ENCODE results near the gene ZNF594.
"Not testable (repeated sequence)": the region's sequence is repeated elsewhere in the genome, so short reads cannot be mapped to it uniquely, and the experiment has no call there.

ZNF594 gene

DNA sequence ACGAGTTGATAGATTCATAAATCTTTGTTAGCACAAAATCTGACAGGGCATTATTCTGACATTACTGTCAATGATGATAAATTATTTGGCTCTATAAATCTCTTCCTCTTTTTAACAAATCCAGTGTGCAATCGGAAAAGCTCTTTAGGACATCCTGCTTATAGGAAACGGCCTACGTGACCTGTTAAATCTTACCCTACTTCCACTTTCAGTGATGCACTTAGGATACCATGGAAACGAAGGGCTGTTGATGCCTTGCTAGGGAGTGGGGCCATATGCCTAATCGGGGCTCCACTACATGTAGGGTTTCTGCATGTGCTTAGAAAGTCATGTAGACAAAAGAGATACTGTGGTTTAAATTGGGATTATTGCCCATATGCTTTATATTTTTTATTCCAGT lies 27.2 kb downstream of the ZNF594 start:
- H3K36me3 ChIP-seq (ENCODE audit: control insufficient read depth, insufficient read depth, low read length), result no peaks in the 10 kb centered on the region
- no peak overlapping the region for H3K27ac ChIP-seq (ENCODE audit: low read length)
- H3K4me1 ChIP-seq (ENCODE audit: control insufficient read depth, insufficient read depth, low read length), result no peaks in the 10 kb centered on the region
- no peaks in the 10 kb centered on the region for H3K27me3 ChIP-seq (ENCODE audit: control insufficient read depth, insufficient read depth, low read length)
- H3K9me3 ChIP-seq (ENCODE audit: control insufficient read depth, insufficient read depth, low read length), result no peaks in the 10 kb centered on the region
- no peak overlapping the region for H3K4me3 ChIP-seq (ENCODE audit: low read length)
- no CpG with 5 or more reads among the region's 6 CpGs for WGBS (ENCODE audit: insufficient coverage, insufficient read length)
- no peak for DNase-seq (ENCODE audit: low read depth, low spot score)

DNA sequence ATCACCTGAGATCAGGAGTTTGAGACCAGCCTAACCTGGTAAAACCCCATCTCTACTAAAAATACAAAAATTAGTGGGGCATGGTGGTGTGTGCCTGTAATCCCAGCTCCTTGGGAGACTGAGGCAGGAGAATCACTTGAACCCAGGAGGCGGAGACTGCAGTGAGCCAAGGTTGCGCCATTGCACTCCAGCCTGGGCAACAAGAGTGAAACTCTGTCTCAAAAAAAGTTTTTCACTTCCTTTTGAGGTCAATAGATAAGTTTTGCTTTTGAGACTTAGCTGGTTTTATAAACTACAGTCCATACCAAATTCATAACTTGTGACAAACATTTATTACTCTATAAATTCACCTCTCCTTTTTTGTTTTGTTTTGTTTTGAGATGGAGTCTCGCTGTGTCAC lies 29.9 kb downstream of the ZNF594 start:
- H3K27me3 ChIP-seq (ENCODE audit: control insufficient read depth, insufficient read depth, low read length); H3K27ac ChIP-seq (ENCODE audit: low read length); H3K9me3 ChIP-seq (ENCODE audit: control insufficient read depth, insufficient read depth, low read length); H3K4me3 ChIP-seq (ENCODE audit: low read length); H3K36me3 ChIP-seq (ENCODE audit: control insufficient read depth, insufficient read depth, low read length); DNase-seq (ENCODE audit: low read depth, low spot score); H3K4me1 ChIP-seq (ENCODE audit: control insufficient read depth, insufficient read depth, low read length): not testable (repeated sequence)
- WGBS (ENCODE audit: insufficient coverage, insufficient read length), result no CpG with 5 or more reads among the region's 3 CpGs

GRCh38 chr17:5160702-5161101 lies 31.0 kb downstream of the ZNF594 start:
- H3K4me1 ChIP-seq (ENCODE audit: control insufficient read depth, insufficient read depth, low read length); DNase-seq (ENCODE audit: low read depth, low spot score); H3K27ac ChIP-seq (ENCODE audit: low read length); H3K4me3 ChIP-seq (ENCODE audit: low read length); H3K27me3 ChIP-seq (ENCODE audit: control insufficient read depth, insufficient read depth, low read length); H3K9me3 ChIP-seq (ENCODE audit: control insufficient read depth, insufficient read depth, low read length); H3K36me3 ChIP-seq (ENCODE audit: control insufficient read depth, insufficient read depth, low read length): not testable (repeated sequence)
- WGBS (ENCODE audit: insufficient coverage, insufficient read length), result no CpG with 5 or more reads among the region's 1 CpG

DNA sequence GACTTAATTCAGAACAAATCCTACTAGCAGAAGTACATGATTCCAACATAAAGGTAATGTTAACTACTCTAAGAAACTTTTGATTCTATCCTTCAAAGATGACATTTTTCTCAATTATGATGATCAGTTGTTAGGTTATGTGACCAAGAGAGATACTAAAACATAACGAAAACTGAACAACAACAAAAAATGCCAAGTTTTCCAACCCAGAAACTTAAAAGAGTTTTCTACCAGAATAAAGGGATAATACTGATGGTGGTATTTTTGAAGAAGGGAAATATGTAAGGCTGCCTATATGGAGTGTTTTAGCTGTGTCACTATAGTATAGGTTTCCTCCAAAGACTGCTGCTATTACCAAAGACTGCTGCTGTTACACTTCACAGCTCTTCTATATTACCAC lies 45.5 kb downstream of the ZNF594 start:
- not testable (repeated sequence) for H3K27me3 ChIP-seq (ENCODE audit: control insufficient read depth, insufficient read depth, low read length); DNase-seq (ENCODE audit: low read depth, low spot score); H3K27ac ChIP-seq (ENCODE audit: low read length); H3K4me3 ChIP-seq (ENCODE audit: low read length); H3K36me3 ChIP-seq (ENCODE audit: control insufficient read depth, insufficient read depth, low read length); H3K4me1 ChIP-seq (ENCODE audit: control insufficient read depth, insufficient read depth, low read length); H3K9me3 ChIP-seq (ENCODE audit: control insufficient read depth, insufficient read depth, low read length)
- WGBS (ENCODE audit: insufficient coverage, insufficient read length), result no CpG with 5 or more reads among the region's 1 CpG

- not testable (repeated sequence) for H3K4me3 ChIP-seq (ENCODE audit: low read length); H3K36me3 ChIP-seq (ENCODE audit: control insufficient read depth, insufficient read depth, low read length); H3K27ac ChIP-seq (ENCODE audit: low read length); H3K27me3 ChIP-seq (ENCODE audit: control insufficient read depth, insufficient read depth, low read length); H3K9me3 ChIP-seq (ENCODE audit: control insufficient read depth, insufficient read depth, low read length); DNase-seq (ENCODE audit: low read depth, low spot score); H3K4me1 ChIP-seq (ENCODE audit: control insufficient read depth, insufficient read depth, low read length)
- WGBS (ENCODE audit: insufficient coverage, insufficient read length), result no CpG with 5 or more reads among the region's 18 CpGs
These were observed 48.8 kb downstream of the ZNF594 start for GRCh38 chr17:5142877-5143276.

GRCh38 chr17:5139458-5139732 lies 52.3 kb downstream of the ZNF594 start:
- no peaks in the 10 kb centered on the region for H3K4me1 ChIP-seq (ENCODE audit: control insufficient read depth, insufficient read depth, low read length)
- H3K27me3 ChIP-seq (ENCODE audit: control insufficient read depth, insufficient read depth, low read length), result no peaks in the 10 kb centered on the region
- WGBS (ENCODE audit: insufficient coverage, insufficient read length), result no CpG with 5 or more reads among the region's 5 CpGs
- H3K36me3 ChIP-seq (ENCODE audit: control insufficient read depth, insufficient read depth, low read length), result no peaks in the 10 kb centered on the region
- H3K9me3 ChIP-seq (ENCODE audit: control insufficient read depth, insufficient read depth, low read length), result no peaks in the 10 kb centered on the region
- no peak overlapping the region for H3K4me3 ChIP-seq (ENCODE audit: low read length)
- no peak for DNase-seq (ENCODE audit: low read depth, low spot score)
- no peak overlapping the region for H3K27ac ChIP-seq (ENCODE audit: low read length)

GRCh38 chr17:5138616-5139457 lies 52.8 kb downstream of the ZNF594 start:
- whole genome bisulfite sequencing (ENCODE audit: insufficient coverage, insufficient read length), result no CpG with 5 or more reads among the region's 24 CpGs
- Histone ChIP-seq H3K27ac (ENCODE audit: low read length) (no peak overlapping the region), H3K4me1 (ENCODE audit: control insufficient read depth, insufficient read depth, low read length) (no peaks in the 10 kb centered on the region), H3K9me3 (ENCODE audit: control insufficient read depth, insufficient read depth, low read length) (no peaks in the 10 kb centered on the region), H3K36me3 (ENCODE audit: control insufficient read depth, insufficient read depth, low read length) (no peaks in the 10 kb centered on the region), H3K27me3 (ENCODE audit: control insufficient read depth, insufficient read depth, low read length) (no peaks in the 10 kb centered on the region), H3K4me3 (ENCODE audit: low read length) (no peak overlapping the region)
- no peak for DNase-seq (ENCODE audit: low read depth, low spot score)

GRCh38 chr17:5138198-5138544 lies 53.5 kb downstream of the ZNF594 start:
- not testable (repeated sequence) for H3K4me1 ChIP-seq (ENCODE audit: control insufficient read depth, insufficient read depth, low read length); H3K9me3 ChIP-seq (ENCODE audit: control insufficient read depth, insufficient read depth, low read length); H3K4me3 ChIP-seq (ENCODE audit: low read length); H3K27me3 ChIP-seq (ENCODE audit: control insufficient read depth, insufficient read depth, low read length); DNase-seq (ENCODE audit: low read depth, low spot score); H3K36me3 ChIP-seq (ENCODE audit: control insufficient read depth, insufficient read depth, low read length); H3K27ac ChIP-seq (ENCODE audit: low read length)
- no CpG with 5 or more reads among the region's 9 CpGs for WGBS (ENCODE audit: insufficient coverage, insufficient read length)

- not testable (repeated sequence) for H3K9me3 ChIP-seq (ENCODE audit: control insufficient read depth, insufficient read depth, low read length); DNase-seq (ENCODE audit: low read depth, low spot score); H3K4me1 ChIP-seq (ENCODE audit: control insufficient read depth, insufficient read depth, low read length); H3K36me3 ChIP-seq (ENCODE audit: control insufficient read depth, insufficient read depth, low read length); H3K27me3 ChIP-seq (ENCODE audit: control insufficient read depth, insufficient read depth, low read length); H3K4me3 ChIP-seq (ENCODE audit: low read length); H3K27ac ChIP-seq (ENCODE audit: low read length)
- no CpG with 5 or more reads among the region's 15 CpGs for WGBS (ENCODE audit: insufficient coverage, insufficient read length)
These were observed 54.0 kb downstream of the ZNF594 start for GRCh38 chr17:5137511-5138197.

GRCh38 chr17:5136580-5137412 lies 54.9 kb downstream of the ZNF594 start:
- not testable (repeated sequence) for H3K27ac ChIP-seq (ENCODE audit: low read length); H3K4me3 ChIP-seq (ENCODE audit: low read length); DNase-seq (ENCODE audit: low read depth, low spot score); H3K27me3 ChIP-seq (ENCODE audit: control insufficient read depth, insufficient read depth, low read length); H3K4me1 ChIP-seq (ENCODE audit: control insufficient read depth, insufficient read depth, low read length); H3K9me3 ChIP-seq (ENCODE audit: control insufficient read depth, insufficient read depth, low read length); H3K36me3 ChIP-seq (ENCODE audit: control insufficient read depth, insufficient read depth, low read length)
- no CpG with 5 or more reads among the region's 14 CpGs for WGBS (ENCODE audit: insufficient coverage, insufficient read length)
